ENCODE results near the gene HARS2.

GRCh38 chr5:140642718-140643117 lies 48.5 kb upstream of the HARS2 start:
- TF ChIP-seq CTCF (IDR thresholded peaks at IDR 0.05) (no peak), POLR2A (IDR thresholded peaks at IDR 0.05) (no peak), EP300 (IDR thresholded peaks at IDR 0.05) (no peak), POLR2AphosphoS5 (IDR thresholded peaks at IDR 0.05) (no peak)

Data from upper lobe of left lung (tissue), 4 donors.